HG03039 (cell line): Measurements from ENCODE around the gene PTCRA.
"Not testable (repeated sequence)": the region's sequence is repeated elsewhere in the genome, so short reads cannot be mapped to it uniquely, and the experiment has no call there.

ENCODE experiments used
- ATAC-seq: cut with Tn5 transposase; IDR thresholded peaks from one replicate; pipeline ENCODE4 v1.9.1; 2021; ENCODE audit warnings: mild to moderate bottlenecking, moderate library complexity; ENCODE audit not compliant: unreplicated experiment

The PTCRA gene, protein sequence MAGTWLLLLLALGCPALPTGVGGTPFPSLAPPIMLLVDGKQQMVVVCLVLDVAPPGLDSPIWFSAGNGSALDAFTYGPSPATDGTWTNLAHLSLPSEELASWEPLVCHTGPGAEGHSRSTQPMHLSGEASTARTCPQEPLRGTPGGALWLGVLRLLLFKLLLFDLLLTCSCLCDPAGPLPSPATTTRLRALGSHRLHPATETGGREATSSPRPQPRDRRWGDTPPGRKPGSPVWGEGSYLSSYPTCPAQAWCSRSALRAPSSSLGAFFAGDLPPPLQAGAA

DNA sequence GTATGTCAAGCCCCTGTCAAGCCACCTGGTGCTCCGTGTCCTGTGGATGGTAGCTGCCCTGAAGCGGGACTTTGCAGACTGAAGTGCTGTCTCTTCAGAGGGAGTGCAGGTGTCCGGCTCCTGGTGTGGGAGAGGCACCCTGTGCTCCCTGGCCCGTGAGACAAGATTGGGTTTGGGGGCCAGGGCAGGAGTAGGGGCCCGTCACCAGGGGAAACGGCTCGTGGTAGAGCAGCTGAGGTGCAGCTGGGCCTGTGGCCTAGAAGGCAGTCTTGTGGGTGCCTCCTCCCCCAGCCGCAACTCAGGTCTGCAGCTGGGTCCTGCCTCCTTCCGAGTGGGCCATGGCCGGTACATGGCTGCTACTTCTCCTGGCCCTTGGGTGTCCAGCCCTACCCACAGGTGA is at the start of gene PTCRA:
TSS of gene PTCRA (plus strand) at position 322 of the 400 bp plus-strand sequence. CDS start at position 339, 17 bp downstream.
- ATAC-seq: no peak

DNA sequence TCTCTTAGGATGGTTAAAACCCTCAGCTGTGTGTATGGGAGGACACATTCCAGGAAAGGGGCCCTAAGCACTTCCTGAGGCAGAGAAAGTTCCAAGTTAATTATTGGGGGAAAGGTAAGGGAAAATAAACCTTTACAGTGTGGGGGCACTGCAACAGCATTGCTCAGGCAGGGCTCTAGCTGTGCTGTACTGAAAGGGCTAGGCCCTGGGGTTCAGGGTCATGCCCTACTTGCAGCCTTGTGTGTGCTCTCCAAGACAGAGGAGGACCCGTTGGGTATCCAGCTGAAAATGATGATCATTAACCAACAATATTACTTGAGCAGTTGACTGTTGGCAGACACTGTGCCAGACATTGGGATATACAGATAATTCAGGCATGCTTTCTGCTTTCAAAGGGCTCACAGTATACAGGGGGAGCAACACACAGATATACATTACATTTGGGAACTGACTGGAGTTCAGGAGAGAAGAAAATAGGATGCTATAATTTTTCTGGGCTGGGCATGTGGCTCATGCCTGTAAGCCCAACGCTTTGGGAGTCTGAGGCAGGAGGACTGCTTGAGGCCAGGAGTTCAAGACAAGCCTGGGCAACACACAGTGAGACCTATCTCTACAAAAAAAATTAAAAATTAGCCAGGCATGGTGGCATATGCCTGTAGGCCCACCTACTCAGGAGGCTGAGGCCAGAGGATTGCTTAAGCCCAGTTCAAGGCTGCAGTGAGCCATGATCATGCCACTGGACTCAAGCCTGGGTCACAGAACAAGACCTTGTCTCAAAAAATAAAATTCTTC is 45.5 kb upstream of the PTCRA start:
- ATAC-seq: no peak

DNA sequence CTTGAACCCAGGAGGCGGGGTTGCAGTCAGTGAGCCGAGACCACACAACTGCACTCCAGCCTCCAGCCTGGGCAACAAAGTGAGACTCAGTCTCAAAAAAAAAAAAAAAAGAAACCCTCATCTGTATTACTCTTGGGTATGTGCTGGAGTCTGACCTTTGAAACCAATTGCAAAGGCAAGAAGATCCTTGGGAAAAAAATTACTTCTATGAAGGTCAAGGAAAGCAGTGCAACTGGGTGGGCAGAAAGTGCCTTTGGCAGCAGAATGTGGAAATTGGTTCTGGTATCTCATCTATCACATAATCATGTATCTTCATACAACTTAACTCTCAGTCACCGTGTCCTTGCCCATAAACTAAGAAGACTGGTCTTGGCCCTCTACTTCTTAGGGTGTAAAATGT is 44.1 kb upstream of the PTCRA start:
- ATAC-seq: no peak

DNA sequence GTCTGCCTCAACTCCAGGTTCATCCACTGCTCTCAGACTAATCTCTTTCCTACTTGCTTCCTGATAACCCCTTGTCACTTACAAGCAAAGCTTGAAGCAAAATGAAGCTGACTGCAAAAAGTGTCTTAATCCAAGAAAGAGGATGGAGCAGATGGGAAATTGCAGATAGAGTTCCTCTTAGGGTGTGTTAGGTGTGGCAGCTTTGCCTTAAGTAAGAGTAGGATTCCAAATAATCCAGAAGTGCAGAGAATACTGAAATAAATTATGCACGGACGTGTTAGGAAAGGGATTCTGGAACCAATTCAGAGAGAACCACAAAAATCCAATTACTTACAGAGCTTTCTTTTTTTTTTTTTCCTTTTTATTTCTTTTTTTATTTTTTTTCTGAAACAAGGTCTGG is 42.5 kb upstream of the PTCRA start:
- no peak for ATAC-seq

DNA sequence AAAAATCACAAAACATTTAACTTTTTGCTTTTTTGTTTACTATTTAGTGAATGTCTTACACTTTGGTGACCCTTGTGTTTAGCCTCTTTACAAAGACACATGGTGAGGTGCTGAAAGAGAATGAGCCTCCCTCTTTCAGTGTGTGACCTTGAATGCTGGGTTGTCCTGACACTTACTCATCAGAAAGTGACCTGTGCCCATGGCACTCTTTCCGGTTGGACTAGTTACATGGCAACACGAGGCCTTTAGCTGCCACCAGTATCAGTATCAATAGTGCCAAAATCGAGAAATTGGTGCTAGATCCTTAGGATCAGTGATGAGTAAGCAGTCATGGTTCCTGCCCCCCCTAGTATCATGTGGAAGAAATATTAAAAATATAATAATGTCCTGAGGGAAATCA is 38.2 kb upstream of the PTCRA start:
- ATAC-seq: no peak

DNA sequence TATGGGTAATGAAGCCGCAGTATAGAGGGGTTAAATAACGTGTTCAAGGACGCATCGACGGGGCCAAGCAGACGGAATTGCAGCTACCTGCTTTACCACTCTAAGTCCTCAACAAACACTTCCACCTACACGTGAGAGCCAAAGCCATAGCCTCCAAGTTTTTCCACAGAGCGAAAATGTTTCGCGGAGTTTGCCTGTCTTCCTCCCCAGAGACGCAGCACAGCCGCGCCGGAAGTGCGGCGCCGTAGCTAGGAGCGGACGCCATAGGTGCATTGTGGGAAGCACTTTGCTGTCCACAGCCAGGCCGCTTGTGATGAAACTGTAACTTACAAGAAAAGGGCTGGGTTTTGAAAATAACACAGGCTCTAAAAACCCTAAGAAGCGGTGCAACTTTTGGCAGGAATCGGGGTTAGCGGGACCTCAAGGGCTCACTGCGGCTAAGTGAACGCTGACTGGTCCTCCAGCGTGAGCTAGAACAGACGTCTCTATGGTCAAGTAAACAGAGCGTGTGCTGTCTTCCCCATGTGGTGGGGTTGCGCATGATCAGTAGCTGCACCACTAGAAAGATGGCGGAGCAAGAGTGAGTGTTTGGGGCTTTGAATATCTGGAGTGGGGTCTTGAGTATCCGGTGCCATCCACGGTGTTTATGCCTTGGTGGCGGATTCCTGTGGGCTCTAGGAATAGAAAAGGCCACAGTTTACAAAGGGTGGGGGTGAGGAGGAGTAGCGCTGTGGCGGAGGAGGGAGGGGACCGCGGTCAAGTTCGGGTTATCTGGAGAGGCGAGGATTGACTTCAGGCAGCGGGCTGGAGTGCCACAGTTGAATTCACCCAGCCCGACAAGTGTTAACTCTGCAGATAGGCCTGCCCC is 36.2 kb upstream of the PTCRA start, which contains the start of gene RPL7L1:
TSS of gene RPL7L1 (plus strand) at position 245 of the 868 bp plus-strand sequence. CDS start at position 540, 295 bp downstream.
- peak; percentile 80 for ATAC-seq

DNA sequence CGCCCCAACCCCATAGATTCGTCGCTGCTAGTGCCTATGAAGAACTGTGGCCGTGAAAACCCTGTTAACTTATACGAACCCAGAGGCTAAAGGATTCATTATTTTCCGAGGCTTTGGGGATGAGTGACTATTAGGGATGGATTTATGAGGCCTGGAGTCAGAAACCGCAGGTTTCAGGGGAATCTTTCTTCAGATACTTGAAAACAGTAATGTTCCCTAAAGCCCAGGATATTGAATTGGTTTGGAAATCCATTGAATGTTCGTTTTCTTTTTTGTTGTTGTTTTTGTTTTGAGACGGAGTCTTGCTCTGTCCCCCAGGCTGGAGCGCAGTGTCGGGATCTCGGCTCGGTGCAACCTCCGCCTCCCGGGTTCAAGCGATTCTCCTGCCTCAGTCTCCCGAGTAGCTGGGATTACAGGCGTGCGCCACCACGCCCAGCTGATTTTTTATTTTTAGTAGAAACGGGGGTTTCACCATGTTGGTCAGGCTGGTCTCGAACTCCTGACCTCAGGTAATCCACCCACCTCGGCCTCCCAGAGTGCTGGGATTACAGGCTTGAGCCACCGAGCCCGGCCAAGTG is 35.5 kb upstream of the PTCRA start:
- not testable (repeated sequence) for ATAC-seq

DNA sequence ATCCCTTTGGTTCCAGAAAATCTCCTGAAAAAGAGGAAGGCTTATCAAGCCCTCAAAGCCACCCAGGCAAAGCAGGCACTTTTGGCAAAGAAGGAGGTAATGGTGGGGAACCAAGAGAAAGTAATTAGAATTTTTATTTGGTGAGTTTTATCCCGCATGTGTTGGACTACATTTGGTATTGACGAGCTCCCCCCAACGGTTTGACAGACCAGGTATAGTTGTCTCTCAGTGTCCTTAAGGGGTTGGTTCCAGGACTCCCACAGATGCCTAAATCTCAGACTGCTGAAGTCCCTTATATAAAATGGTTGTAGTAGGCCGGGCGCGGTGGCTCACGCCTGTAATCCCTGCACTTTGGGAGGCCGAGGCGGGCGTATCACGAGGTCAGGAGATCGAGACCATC is 35.0 kb upstream of the PTCRA start:
- ATAC-seq: not testable (repeated sequence)

DNA sequence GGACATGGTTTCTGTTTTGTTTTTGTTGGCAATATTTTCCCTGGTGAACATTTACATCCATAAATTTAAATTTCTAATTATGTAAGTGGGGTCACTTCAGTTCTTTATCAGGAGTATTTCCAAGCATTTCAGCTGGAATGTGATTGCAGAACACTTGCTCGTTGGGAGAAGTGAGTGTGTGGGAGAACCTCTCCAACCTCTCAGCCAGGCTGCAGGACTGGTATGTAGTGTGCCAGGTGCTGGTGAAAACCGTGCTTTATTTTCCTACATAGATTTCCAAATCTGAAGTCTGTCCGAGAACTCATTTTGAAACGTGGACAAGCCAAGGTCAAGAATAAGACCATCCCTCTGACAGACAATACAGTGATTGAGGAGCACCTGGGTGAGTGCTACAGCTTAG is 30.2 kb upstream of the PTCRA start:
- ATAC-seq: no peak

DNA sequence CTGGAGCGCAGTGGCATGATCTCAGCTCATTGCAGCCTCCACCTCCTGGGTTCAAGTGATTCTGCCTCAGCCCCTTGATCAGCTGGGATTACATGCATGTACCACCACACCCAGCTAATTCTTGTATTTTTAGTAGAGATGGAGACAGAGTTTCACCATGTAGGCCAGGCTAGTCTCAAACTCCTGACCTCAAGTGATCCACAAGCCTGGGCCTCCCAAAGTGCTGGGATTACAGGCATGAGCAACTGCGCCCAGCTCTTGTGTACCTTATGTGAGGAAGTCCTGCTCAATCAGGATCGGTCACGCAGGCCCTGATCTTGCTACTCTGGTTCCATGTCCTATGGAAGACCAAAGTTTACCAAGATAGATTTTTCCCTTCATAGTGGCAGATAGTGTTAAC is 27.7 kb upstream of the PTCRA start:
- ATAC-seq: not testable (repeated sequence)

DNA sequence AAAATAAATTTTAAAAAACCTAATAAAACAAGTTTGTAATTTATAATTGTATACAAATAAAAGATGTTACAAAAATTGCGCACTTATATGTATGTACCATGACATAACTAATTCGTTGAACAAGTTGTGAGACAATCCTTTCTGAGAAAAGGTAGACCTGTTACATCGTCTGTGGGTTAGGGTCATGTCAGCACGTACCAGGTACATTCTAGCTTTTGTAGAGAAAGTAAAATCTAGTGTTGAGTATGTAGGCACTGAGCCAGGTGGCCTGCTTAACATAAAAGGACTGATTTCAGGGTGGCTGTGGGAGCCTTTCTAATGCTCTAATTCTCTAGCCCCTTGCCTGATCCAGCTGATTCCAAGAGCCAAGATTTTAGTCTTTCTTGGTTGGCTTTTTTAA is 26.0 kb upstream of the PTCRA start:
- ATAC-seq: no peak

DNA sequence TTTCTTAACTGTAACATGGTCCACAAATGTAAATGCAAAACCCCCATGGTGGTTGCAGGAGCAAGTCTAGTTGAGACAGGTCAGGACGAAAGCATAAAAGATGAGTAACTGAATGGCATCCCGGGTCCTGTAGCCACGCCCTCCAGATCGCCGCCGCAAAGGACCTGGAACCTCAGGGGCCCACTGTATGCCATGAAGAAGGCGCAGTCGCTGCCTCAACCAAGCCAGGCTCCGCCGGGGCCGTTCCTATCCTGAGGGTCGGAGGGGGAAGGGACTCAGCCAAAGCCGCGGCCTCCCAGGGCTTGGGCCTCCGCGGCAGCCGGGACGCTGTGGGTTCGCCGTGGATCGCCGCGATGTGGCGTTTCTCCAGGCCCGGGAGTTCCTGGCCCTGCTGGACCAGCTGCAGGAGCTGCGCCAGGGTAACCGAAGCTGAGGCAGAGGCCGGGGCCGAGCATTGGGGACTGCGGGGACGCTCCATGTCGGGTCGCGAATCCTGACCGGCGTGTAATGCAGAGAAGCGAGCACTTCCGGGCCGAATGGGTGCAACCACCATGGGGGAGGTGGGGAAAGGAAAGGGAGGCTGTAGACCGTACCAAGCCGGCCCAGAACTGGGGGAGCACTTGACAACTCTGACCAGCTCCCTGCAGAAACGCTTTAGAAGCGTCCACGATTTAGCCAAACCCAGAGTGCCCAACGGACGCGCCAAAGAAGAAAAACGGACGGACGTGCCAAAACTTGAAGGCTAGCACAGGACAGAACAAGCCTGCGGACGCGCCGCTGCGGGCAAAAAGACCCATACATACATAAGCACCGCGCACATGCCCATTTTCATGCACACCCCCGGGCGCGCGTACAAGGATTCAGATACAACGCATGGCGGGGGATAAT is 25.3 kb upstream of the PTCRA start:
- ATAC-seq: peak; percentile 86

DNA sequence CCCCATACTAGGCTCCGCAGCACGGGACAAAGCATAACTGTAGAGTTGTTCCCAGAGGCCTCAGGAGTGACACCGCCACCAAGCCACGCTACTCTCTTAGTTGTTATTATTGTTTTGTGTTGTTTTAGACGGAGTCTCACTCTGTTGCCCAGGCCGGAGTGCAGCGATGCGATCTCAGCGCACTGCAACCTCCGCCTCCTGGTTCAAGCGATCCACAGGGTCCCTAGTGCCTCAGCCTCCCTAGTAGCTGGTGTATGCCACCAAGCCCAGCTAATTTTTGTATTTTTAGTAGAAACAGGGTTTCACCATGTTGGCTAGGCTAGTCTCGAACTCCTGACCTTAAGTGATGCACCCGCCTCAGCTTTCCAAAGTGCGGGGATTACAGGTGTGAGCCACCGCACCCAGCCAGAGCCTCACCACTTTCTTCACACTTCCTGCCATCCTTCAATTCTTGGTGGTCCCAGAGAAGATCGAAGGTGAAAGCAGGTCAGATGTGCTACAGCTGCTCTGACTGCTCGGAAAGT is 24.6 kb upstream of the PTCRA start:
- no peak for ATAC-seq

DNA sequence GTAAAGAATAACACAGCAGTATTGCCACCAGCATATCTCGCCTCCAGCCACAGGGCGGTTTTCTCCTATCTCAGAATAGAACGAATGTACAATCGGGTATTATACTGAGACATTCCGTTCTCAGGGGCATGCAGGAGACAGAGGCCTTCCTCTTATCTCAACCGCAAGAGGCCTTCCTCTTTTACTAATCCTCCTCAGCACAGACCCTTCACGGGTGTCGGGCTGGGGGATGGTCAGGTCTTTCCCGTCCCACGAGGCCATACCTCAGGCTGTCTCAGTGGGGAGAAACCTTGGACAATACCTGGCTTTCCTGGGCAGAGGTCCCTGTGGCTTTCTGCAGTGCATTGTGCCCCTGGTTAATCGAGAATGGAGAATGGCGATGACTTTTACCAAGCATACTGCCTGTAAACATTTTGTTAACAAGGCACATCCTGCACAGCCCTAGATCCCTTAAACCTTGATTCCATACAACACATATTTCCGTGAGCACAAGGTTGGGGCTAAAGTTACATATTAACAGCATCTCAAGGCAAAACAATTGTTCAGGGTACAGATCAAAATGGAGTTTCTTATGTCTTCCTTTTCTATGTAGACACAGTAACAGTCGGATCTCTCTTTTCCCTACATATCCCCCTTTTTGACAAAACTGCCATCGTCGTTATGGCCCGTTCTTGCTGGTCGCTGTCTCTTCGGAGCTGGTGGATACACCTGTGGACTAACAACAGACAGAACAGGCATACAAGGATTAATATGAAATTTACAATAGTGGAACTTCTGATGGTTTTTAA is 21.6 kb upstream of the PTCRA start:
- not testable (repeated sequence) for ATAC-seq

DNA sequence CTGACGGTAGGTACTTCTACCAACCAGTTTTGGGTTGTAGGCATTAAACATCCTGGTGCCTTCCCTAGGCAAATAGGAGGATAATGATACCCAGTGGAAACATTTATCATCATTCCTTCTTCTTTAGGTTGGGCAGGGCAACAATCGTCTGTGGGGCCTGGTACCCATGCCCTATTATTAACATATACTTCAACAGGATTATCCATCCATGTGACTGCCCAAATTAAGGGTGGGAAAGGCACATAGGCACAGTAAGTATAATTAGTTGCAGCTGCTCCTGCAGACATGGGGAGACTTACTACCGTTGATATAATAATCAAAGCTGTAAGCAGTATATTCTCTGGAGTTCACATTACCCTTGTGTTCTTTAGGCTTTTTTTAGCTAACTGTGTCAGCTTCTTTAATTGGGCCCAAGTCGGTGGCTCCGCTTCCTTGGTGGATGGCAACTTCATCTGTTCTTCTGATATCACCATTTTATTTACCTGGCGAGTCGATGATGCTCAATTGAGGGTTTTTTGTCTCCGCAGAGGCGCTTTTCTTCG is 19.6 kb upstream of the PTCRA start:
- ATAC-seq: no peak

DNA sequence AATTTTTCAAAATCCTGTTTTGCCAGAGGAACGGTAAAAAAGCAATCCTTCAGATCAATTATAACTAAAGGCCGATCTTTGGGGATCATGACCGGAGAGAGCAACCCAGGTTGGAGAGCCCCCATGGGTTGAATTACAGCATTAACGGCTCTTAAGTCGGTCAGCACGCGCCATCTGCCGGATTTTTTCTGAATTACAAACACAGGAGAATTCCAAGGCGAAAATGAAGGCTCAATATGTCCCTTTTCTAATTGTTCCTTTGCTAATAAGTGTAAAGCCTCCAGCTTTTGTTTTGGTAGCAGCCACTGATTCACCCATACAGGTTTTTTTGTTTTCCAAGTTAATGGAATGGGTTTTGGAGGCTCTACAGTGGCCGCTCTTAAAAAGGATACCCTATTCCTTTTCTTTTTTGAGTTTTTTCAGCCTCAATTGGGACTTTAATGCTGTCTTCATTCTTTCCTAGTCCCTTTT is 16.9 kb upstream of the PTCRA start:
- no peak for ATAC-seq

DNA sequence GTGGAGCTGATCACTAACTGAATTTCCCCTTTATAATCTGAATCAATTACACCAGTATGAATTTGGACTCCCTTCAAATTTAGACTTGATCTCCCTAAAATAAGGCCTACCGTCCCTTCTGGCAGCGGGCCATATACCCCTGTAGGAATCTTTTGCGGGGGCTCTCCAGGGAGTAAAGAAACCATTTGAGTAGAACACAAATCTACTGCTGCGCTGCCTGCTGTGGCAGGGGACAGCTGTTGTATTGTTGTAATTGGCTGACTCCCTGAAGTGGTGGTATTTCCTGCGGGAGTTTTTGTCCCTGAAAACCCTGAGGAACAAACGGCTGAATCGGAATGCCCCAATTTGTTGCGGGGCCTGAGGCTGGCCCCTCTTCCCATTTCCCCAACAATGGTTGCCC is 16.0 kb upstream of the PTCRA start:
- no peak for ATAC-seq

DNA sequence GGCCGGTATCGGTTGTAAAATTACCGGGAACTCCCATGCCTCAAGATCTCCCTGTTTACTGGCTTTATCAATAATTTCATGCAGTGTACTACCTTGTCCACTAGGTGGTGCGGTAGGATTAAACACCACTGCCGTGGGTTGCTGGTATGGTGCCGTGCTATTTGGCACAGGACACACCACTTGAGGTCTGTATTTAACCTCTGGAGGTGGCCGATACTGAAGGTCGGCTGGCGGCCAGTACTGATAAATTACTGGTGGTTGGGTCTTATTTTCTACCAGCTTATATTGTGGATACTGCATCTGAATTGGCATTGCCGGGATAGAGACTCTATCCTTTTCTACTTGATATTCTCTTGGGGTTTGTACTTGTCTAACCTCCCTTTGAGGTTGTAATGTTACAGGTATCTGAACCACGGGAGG is 14.3 kb upstream of the PTCRA start:
- ATAC-seq: no peak
